ENCODE measurements around the gene ANKRD11. TPM values are rescaled to one million over a fixed set of nuclear protein-coding genes. Genes with fewer than 3 reads are reported as not detected.

ANKRD11 gene
- polyA plus RNA-seq, 1 donor from 2014 or later, result 32.5 TPM

DNA sequence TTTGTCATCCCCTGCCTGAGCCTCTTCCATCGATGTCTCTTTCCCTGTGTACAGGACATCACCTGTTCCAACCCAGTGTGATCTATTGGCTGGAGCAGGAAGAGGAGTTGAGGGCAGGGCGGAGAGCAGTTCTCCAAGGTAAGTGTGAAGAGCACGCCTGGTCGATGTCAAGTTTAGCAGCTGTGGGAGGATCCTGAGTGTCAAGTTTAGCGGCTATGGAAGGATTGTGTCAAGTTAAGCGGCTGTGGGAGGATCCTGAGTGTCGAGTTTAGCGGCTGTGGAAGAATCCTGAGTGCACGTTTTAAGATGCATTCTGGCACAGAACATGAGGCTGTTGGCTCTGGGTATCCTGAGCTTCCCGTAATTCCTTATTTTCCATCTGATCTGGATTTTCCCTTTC lies 265.7 kb downstream of the ANKRD11 start:
- no peak overlapping the region for H3K4me3 ChIP-seq (ENCODE audit: low read length)
- no peak overlapping the region for H3K27ac ChIP-seq (ENCODE audit: low read length)
- no peak overlapping the region for H2AFZ ChIP-seq (ENCODE audit: low read depth, low read length)
- H3K9me2 ChIP-seq (ENCODE audit: insufficient read depth, low read length), result no peaks in the 10 kb centered on the region
- no peak overlapping the region for H3K4me2 ChIP-seq (ENCODE audit: low read length)
- H3K79me2 ChIP-seq (replicated peaks; ENCODE audit: insufficient read depth, low read length), result peaks cover 4% of the 10 kb centered on the region
- no peaks in the 10 kb centered on the region for H3K9me3 ChIP-seq (ENCODE audit: low read length)
- H3K27me3 ChIP-seq (ENCODE audit: insufficient read depth, low read depth, low read length), result no peaks in the 10 kb centered on the region
- TF ChIP-seq, protein P1, sequence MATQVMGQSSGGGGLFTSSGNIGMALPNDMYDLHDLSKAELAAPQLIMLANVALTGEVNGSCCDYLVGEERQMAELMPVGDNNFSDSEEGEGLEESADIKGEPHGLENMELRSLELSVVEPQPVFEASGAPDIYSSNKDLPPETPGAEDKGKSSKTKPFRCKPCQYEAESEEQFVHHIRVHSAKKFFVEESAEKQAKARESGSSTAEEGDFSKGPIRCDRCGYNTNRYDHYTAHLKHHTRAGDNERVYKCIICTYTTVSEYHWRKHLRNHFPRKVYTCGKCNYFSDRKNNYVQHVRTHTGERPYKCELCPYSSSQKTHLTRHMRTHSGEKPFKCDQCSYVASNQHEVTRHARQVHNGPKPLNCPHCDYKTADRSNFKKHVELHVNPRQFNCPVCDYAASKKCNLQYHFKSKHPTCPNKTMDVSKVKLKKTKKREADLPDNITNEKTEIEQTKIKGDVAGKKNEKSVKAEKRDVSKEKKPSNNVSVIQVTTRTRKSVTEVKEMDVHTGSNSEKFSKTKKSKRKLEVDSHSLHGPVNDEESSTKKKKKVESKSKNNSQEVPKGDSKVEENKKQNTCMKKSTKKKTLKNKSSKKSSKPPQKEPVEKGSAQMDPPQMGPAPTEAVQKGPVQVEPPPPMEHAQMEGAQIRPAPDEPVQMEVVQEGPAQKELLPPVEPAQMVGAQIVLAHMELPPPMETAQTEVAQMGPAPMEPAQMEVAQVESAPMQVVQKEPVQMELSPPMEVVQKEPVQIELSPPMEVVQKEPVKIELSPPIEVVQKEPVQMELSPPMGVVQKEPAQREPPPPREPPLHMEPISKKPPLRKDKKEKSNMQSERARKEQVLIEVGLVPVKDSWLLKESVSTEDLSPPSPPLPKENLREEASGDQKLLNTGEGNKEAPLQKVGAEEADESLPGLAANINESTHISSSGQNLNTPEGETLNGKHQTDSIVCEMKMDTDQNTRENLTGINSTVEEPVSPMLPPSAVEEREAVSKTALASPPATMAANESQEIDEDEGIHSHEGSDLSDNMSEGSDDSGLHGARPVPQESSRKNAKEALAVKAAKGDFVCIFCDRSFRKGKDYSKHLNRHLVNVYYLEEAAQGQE (IDR thresholded peaks at IDR 0.05; ENCODE audit: borderline replicate concordance), result no peak
- TF ChIP-seq EP300 (conservative IDR thresholded peaks at IDR 0.05; ENCODE audit: poor library complexity, severe bottlenecking) (no peak), TAF1 (IDR thresholded peaks at IDR 0.05; ENCODE audit: low read depth) (no peak), EZH2 (IDR thresholded peaks at IDR 0.05; ENCODE audit: borderline replicate concordance, insufficient read depth, low read length, poor library complexity, severe bottlenecking) (no peak), SMC3 (conservative IDR thresholded peaks at IDR 0.05; ENCODE audit: poor library complexity) (no peak), MXI1 (conservative IDR thresholded peaks at IDR 0.05; ENCODE audit: poor library complexity, severe bottlenecking) (no peak), RAD21 (conservative IDR thresholded peaks at IDR 0.05) (no peak)
- TF ChIP-seq, protein P2, sequence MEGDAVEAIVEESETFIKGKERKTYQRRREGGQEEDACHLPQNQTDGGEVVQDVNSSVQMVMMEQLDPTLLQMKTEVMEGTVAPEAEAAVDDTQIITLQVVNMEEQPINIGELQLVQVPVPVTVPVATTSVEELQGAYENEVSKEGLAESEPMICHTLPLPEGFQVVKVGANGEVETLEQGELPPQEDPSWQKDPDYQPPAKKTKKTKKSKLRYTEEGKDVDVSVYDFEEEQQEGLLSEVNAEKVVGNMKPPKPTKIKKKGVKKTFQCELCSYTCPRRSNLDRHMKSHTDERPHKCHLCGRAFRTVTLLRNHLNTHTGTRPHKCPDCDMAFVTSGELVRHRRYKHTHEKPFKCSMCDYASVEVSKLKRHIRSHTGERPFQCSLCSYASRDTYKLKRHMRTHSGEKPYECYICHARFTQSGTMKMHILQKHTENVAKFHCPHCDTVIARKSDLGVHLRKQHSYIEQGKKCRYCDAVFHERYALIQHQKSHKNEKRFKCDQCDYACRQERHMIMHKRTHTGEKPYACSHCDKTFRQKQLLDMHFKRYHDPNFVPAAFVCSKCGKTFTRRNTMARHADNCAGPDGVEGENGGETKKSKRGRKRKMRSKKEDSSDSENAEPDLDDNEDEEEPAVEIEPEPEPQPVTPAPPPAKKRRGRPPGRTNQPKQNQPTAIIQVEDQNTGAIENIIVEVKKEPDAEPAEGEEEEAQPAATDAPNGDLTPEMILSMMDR (IDR thresholded peaks at IDR 0.05; ENCODE audit: poor library complexity, severe bottlenecking), result no peak
- peaks cover 10% of the 10 kb centered on the region for H3K36me3 ChIP-seq (ENCODE audit: insufficient read depth, low read length)
- no peaks in the 10 kb centered on the region for H3F3A ChIP-seq (ENCODE audit: insufficient read depth, low read length, poor library complexity, severe bottlenecking)
- no peaks in the 10 kb centered on the region for H4K20me1 ChIP-seq (ENCODE audit: insufficient read depth)
- H3K9ac ChIP-seq (ENCODE audit: low read length), result no peak overlapping the region

DNA sequence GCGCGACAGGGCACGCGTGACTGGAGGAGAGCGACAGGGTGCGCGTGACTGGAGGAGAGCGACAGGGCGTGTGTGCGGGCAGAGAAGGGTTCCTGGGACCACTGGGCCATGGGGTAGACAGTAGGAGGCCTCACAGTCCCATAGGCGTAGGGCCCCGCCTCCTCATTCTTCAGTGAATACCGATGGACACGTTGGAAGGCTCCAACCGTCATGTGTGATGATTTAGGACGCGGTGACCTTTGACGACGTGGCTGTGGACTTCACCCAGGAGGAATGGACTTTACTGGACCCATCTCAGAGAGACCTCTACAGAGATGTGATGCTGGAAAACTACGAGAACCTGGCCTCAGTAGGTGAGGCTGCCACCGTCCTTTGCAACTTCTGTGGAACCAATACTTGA lies 267.4 kb downstream of the ANKRD11 start:
- Histone ChIP-seq H3K9me3 (ENCODE audit: low read length) (no peaks in the 10 kb centered on the region), H3K9ac (ENCODE audit: low read length) (no peak overlapping the region), H2AFZ (ENCODE audit: low read depth, low read length) (no peak overlapping the region), H3K79me2 (replicated peaks; ENCODE audit: insufficient read depth, low read length) (peaks cover 8% of the 10 kb centered on the region), H3K27ac (ENCODE audit: low read length) (no peak overlapping the region), H3F3A (ENCODE audit: insufficient read depth, low read length, poor library complexity, severe bottlenecking) (no peaks in the 10 kb centered on the region), H3K9me2 (ENCODE audit: insufficient read depth, low read length) (no peaks in the 10 kb centered on the region), H3K27me3 (ENCODE audit: insufficient read depth, low read depth, low read length) (no peaks in the 10 kb centered on the region), H3K4me2 (ENCODE audit: low read length) (no peak overlapping the region), H4K20me1 (ENCODE audit: insufficient read depth) (no peaks in the 10 kb centered on the region), H3K36me3 (ENCODE audit: insufficient read depth, low read length) (peaks cover 10% of the 10 kb centered on the region), H3K4me3 (ENCODE audit: low read length) (no peak overlapping the region)
- TF ChIP-seq POLR2AphosphoS5 (IDR thresholded peaks at IDR 0.05), result no peak
- TF ChIP-seq, protein P1 (IDR thresholded peaks at IDR 0.05; ENCODE audit: borderline replicate concordance), result no peak
- no peak for TF ChIP-seq RAD21 (conservative IDR thresholded peaks at IDR 0.05)
